ENCODE data around the gene SH2B3.

- no peak for TF ChIP-seq POLR2A (IDR thresholded peaks at IDR 0.05; ENCODE audit: low read depth, low read length)
- no peak for TF ChIP-seq POLR2AphosphoS5 (IDR thresholded peaks at IDR 0.05; ENCODE audit: low read depth, low read length)
- no peak for TF ChIP-seq POU2F2 (IDR thresholded peaks at IDR 0.05; ENCODE audit: low read depth, low read length)
- no peak for TF ChIP-seq SPI1 (IDR thresholded peaks at IDR 0.05; ENCODE audit: low read depth, low read length)
- no peak for TF ChIP-seq TAF1 (IDR thresholded peaks at IDR 0.05; ENCODE audit: low read depth, low read length)
- no peak for TF ChIP-seq PAX5 (IDR thresholded peaks at IDR 0.05; ENCODE audit: insufficient read depth, low read length, severe bottlenecking)
Observed at GRCh38 chr12:111426344-111427185, 20.8 kb downstream of the SH2B3 start.

Measured in GM12891 (cell line).